GM23338 (cell line): Measurements from ENCODE around the gene WWOX. TPM values are rescaled to one million over a fixed set of nuclear protein-coding genes. Genes with fewer than 3 reads are reported as not detected.

Experiments used
- ATAC-seq: fragments of 200-7000 bp; cut with Tn5 transposase; 3 replicates; pipeline ENCODE4 v1.9.1; 2020
- DNase-seq: peaks from one replicate; pipeline ENCODE4 v3.0.0-alpha.2; 2015; ENCODE audit warnings: low spot score
- H2AFZ ChIP-seq: fragments of 200-600 bp; sonication (generic); 2 replicates; pipeline ENCODE4 v1.8.0; 2016; ENCODE audit warnings: antibody characterized with exemption, mild to moderate bottlenecking, moderate library complexity
- H3F3A ChIP-seq: fragments of 200-600 bp; sonication (generic); replicated peaks from 2 replicates; pipeline ENCODE4 v1.8.0; 2017; ENCODE audit warnings: antibody characterized with exemption, mixed run types, low read depth
- H3K27ac ChIP-seq: fragments of 200-600 bp; sonication (generic); 2 replicates; pipeline ENCODE4 v1.6.1; 2016; ENCODE audit warnings: low read depth
- H3K27me3 ChIP-seq: fragments of 200-600 bp; sonication (generic); 2 replicates; pipeline ENCODE4 v1.8.0; 2016; ENCODE audit warnings: mild to moderate bottlenecking, mixed run types, moderate library complexity; ENCODE audit not compliant: insufficient read depth
- H3K36me3 ChIP-seq: fragments of 200-600 bp; sonication (generic); 2 replicates; pipeline ENCODE4 v1.8.0; 2016; ENCODE audit warnings: mild to moderate bottlenecking; ENCODE audit not compliant: insufficient read depth
- H3K4me1 ChIP-seq: fragments of 200-600 bp; sonication (generic); 2 replicates; pipeline ENCODE4 v1.8.0; 2016; ENCODE audit warnings: mild to moderate bottlenecking, moderate library complexity; ENCODE audit not compliant: insufficient read depth
- H3K4me2 ChIP-seq: fragments of 200-600 bp; sonication (generic); 2 replicates; pipeline ENCODE4 v1.7.1; 2017; ENCODE audit warnings: mixed run types
- H3K4me3 ChIP-seq: fragments of 200-600 bp; sonication (generic); 2 replicates; pipeline ENCODE4 v1.6.1; 2016; ENCODE audit warnings: mixed run types
- H3K79me2 ChIP-seq: fragments of 200-600 bp; sonication (generic); replicated peaks from 2 replicates; pipeline ENCODE4 v1.8.0; 2017; ENCODE audit warnings: mild to moderate bottlenecking; ENCODE audit not compliant: insufficient read depth
- H3K9me2 ChIP-seq: fragments of 200-600 bp; sonication (generic); 2 replicates; pipeline ENCODE4 v1.8.0; 2017; ENCODE audit not compliant: insufficient read depth
- H4K20me1 ChIP-seq: fragments of 200-600 bp; sonication (generic); replicated peaks from 2 replicates; pipeline ENCODE4 v1.8.0; 2017; ENCODE audit warnings: mild to moderate bottlenecking; ENCODE audit not compliant: insufficient read depth
- H3K27ac Mint-ChIP-seq: 2 replicates; pipeline ENCODE4 v1.8.0; 2020; ENCODE audit warnings: inconsistent platforms, mild to moderate bottlenecking, moderate library complexity, mixed read lengths
- H3K27me3 Mint-ChIP-seq: 3 replicates; pipeline ENCODE4 v1.8.0; 2022; ENCODE audit warnings: low read depth, mild to moderate bottlenecking, moderate library complexity, mixed read lengths, inconsistent platforms; ENCODE audit not compliant: insufficient read depth, poor library complexity
- H3K36me3 Mint-ChIP-seq: 3 replicates; pipeline ENCODE4 v1.8.0; 2021; ENCODE audit warnings: low read depth, mild to moderate bottlenecking, inconsistent platforms, moderate library complexity, mixed read lengths
- H3K4me1 Mint-ChIP-seq: 3 replicates; pipeline ENCODE4 v1.8.0; 2020; ENCODE audit warnings: mild to moderate bottlenecking, inconsistent platforms, mixed read lengths
- H3K4me3 Mint-ChIP-seq: 3 replicates; pipeline ENCODE4 v1.8.0; 2021; ENCODE audit warnings: moderate library complexity, mild to moderate bottlenecking, inconsistent platforms, mixed read lengths
- H3K9me3 Mint-ChIP-seq: 3 replicates; pipeline ENCODE4 v1.8.0; 2020; ENCODE audit warnings: moderate library complexity, mild to moderate bottlenecking, inconsistent platforms, mixed read lengths
- CREB1 ChIP-seq: fragments of 250-450 bp; sonication (Bioruptor Pico); IDR thresholded peaks from 2 replicates; pipeline ENCODE4 v1.5.0; 2020; ENCODE audit warnings: low read depth, mild to moderate bottlenecking, moderate library complexity
- ZNF114 ChIP-seq: fragments of 250-450 bp; sonication (Bioruptor Pico); IDR thresholded peaks from 2 replicates; pipeline ENCODE4 v1.5.0; 2020; ENCODE audit warnings: mild to moderate bottlenecking, moderate library complexity
- polyA plus RNA-seq: library from polyadenylated mRNA; unstranded; fragments of >200 nt; fragmentation: Nextera tagmentation; extraction: Ambion mirVana; gene quantifications from 2 replicates; pipeline ENCODE4 v1.2.1, GENCODE V29; 2016
- total RNA-seq: library from RNA; depleted of rRNA; stranded (reverse); fragments of >200 nt; shearing (Covaris generic); gene quantifications from 2 replicates; pipeline ENCODE4 v1.2.3, GENCODE V29; 2014
- TF ChIP-seq, protein P1 (sequence below): fragments of 250-450 bp; sonication (Bioruptor Pico); IDR thresholded peaks from 2 replicates; pipeline ENCODE4 v1.5.0; 2020; ENCODE audit warnings: mild to moderate bottlenecking, moderate library complexity
- TF ChIP-seq, protein P2 (sequence below), 2 experiments: fragments of 200-600 bp in 1 of 2; sonication (generic) in 1 of 2; conservative IDR thresholded peaks; 2 replicates each; pipeline versions ENCODE4 v1.5.1 to v1.6.1; 2016 to 2017; ENCODE audit warnings: antibody characterized with exemption in 2 of 2, low read depth in 2 of 2, mild to moderate bottlenecking in 2 of 2, moderate library complexity in 1 of 2
- TF ChIP-seq, protein P3 (sequence below): IDR thresholded peaks from 2 replicates; pipeline ENCODE4 v1.6.1; 2016; ENCODE audit warnings: antibody characterized with exemption

WWOX gene
- total and polyA plus RNA-seq, 2 experiments from 2014 or later, result 10.0 to 19.3 TPM

DNA sequence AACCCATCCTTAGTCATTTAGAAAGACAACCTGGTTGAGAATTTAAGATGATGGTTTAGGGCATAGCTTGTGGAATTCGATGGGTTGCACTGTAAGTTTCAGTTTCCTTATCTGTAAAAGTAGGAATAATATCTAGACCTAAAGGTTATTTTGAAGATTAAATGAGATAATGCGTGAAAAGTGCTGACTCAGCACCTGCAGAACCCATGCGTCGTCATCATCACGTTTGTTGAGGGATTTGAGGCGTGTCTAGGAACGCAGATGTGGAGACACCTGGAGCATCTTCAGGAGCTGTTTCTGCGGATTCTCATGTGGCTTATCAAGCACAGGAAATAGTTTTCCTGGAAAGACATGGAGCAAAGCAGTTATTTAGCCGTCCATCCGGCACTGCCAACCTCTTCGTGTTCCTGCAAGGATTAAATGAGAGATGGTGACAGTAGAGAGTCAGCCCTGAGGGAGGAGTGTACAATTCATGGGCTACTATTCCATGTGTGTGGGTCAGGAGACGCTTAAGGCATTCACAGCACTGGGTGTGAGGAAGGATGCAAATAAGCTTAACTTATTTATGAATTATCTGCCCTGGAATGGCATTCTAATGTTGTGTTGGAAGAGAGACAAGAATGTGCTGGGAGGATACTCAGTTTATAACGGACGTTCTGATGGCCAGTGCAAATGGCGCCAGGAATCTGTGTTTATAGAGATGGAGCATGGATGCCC is 965.0 kb downstream of the WWOX start (continued):
- TF ChIP-seq, protein P1, sequence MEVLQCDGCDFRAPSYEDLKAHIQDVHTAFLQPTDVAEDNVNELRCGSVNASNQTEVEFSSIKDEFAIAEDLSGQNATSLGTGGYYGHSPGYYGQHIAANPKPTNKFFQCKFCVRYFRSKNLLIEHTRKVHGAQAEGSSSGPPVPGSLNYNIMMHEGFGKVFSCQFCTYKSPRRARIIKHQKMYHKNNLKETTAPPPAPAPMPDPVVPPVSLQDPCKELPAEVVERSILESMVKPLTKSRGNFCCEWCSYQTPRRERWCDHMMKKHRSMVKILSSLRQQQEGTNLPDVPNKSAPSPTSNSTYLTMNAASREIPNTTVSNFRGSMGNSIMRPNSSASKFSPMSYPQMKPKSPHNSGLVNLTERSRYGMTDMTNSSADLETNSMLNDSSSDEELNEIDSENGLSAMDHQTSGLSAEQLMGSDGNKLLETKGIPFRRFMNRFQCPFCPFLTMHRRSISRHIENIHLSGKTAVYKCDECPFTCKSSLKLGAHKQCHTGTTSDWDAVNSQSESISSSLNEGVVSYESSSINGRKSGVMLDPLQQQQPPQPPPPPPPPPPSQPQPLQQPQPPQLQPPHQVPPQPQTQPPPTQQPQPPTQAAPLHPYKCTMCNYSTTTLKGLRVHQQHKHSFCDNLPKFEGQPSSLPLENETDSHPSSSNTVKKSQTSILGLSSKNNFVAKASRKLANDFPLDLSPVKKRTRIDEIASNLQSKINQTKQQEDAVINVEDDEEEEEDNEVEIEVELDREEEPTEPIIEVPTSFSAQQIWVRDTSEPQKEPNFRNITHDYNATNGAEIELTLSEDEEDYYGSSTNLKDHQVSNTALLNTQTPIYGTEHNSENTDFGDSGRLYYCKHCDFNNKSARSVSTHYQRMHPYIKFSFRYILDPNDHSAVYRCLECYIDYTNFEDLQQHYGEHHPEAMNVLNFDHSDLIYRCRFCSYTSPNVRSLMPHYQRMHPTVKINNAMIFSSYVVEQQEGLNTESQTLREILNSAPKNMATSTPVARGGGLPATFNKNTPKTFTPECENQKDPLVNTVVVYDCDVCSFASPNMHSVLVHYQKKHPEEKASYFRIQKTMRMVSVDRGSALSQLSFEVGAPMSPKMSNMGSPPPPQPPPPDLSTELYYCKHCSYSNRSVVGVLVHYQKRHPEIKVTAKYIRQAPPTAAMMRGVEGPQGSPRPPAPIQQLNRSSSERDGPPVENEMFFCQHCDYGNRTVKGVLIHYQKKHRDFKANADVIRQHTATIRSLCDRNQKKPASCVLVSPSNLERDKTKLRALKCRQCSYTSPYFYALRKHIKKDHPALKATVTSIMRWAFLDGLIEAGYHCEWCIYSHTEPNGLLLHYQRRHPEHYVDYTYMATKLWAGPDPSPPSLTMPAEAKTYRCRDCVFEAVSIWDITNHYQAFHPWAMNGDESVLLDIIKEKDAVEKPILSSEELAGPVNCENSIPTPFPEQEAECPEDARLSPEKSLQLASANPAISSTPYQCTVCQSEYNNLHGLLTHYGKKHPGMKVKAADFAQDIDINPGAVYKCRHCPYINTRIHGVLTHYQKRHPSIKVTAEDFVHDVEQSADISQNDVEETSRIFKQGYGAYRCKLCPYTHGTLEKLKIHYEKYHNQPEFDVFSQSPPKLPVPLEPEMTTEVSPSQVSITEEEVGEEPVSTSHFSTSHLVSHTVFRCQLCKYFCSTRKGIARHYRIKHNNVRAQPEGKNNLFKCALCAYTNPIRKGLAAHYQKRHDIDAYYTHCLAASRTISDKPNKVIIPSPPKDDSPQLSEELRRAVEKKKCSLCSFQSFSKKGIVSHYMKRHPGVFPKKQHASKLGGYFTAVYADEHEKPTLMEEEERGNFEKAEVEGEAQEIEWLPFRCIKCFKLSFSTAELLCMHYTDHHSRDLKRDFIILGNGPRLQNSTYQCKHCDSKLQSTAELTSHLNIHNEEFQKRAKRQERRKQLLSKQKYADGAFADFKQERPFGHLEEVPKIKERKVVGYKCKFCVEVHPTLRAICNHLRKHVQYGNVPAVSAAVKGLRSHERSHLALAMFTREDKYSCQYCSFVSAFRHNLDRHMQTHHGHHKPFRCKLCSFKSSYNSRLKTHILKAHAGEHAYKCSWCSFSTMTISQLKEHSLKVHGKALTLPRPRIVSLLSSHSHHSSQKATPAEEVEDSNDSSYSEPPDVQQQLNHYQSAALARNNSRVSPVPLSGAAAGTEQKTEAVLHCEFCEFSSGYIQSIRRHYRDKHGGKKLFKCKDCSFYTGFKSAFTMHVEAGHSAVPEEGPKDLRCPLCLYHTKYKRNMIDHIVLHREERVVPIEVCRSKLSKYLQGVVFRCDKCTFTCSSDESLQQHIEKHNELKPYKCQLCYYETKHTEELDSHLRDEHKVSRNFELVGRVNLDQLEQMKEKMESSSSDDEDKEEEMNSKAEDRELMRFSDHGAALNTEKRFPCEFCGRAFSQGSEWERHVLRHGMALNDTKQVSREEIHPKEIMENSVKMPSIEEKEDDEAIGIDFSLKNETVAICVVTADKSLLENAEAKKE, result no peak

DNA sequence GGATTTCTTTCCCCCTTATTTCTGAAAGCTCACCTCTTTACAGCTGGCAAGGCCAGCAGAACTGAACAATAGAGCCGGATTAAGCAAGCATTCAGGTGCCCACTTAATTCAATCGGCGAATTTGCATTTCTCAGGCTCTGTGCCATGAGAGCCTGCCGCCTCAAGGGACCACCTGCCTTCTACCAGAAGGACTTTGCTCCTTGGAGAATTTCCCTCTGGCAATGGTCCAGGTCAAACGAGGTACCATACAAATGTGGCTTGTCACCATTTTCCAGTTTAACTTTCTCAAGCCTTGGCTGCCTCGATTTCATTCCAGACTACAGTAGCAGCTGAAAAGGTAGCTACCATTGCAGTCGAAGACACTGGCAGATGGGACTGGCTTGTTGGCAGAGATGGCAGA is 967.1 kb downstream of the WWOX start:
- Histone ChIP-seq H3K4me3 (no peak overlapping the region), H3K27me3 (no peaks in the 10 kb centered on the region), H4K20me1 (no peaks in the 10 kb centered on the region), H3F3A (no peaks in the 10 kb centered on the region), H3K36me3 (no peaks in the 10 kb centered on the region), H2AFZ (no peak overlapping the region), H3K4me1 (peaks cover 12% of the 10 kb centered on the region; the same call in 1 of the 2 replicates), H3K79me2 (no peaks in the 10 kb centered on the region), H3K9me2 (peaks cover 14% of the 10 kb centered on the region), H3K4me2 (no peak overlapping the region), H3K27ac (no peak overlapping the region)
- H3K27ac Mint-ChIP-seq, result no peak overlapping the region
- no peaks in the 10 kb centered on the region for H3K9me3 Mint-ChIP-seq
- DNase-seq (no peak), ATAC-seq (no peak; the same call in 2 of the 3 replicates)
- H3K4me3 Mint-ChIP-seq, result no peak overlapping the region
- H3K4me1 Mint-ChIP-seq, result peaks cover 13% of the 10 kb centered on the region
- H3K27me3 Mint-ChIP-seq, result peaks cover 9% of the 10 kb centered on the region
- H3K36me3 Mint-ChIP-seq, result no peaks in the 10 kb centered on the region
- TF ChIP-seq, protein P1, result no peak
- TF ChIP-seq, protein P2, sequence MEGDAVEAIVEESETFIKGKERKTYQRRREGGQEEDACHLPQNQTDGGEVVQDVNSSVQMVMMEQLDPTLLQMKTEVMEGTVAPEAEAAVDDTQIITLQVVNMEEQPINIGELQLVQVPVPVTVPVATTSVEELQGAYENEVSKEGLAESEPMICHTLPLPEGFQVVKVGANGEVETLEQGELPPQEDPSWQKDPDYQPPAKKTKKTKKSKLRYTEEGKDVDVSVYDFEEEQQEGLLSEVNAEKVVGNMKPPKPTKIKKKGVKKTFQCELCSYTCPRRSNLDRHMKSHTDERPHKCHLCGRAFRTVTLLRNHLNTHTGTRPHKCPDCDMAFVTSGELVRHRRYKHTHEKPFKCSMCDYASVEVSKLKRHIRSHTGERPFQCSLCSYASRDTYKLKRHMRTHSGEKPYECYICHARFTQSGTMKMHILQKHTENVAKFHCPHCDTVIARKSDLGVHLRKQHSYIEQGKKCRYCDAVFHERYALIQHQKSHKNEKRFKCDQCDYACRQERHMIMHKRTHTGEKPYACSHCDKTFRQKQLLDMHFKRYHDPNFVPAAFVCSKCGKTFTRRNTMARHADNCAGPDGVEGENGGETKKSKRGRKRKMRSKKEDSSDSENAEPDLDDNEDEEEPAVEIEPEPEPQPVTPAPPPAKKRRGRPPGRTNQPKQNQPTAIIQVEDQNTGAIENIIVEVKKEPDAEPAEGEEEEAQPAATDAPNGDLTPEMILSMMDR (conservative IDR thresholded peaks at IDR 0.05; ENCODE audit: low read depth in 2 of 2), result no peak
- TF ChIP-seq, protein P3, sequence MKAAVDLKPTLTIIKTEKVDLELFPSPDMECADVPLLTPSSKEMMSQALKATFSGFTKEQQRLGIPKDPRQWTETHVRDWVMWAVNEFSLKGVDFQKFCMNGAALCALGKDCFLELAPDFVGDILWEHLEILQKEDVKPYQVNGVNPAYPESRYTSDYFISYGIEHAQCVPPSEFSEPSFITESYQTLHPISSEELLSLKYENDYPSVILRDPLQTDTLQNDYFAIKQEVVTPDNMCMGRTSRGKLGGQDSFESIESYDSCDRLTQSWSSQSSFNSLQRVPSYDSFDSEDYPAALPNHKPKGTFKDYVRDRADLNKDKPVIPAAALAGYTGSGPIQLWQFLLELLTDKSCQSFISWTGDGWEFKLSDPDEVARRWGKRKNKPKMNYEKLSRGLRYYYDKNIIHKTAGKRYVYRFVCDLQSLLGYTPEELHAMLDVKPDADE, result no peak
- TF ChIP-seq ZNF114 (no peak), CREB1 (CRISPR knock-in tag) (no peak)
